HL-60/S4 treated with phorbol 12-myristate 13-acetate at 8.2 ng/mL for 4 days and 3 days (cell line): ENCODE results near the gene CDC42SE1.

ENCODE experiments used
- in situ Hi-C: fragments of 300-500 bp; cut with MboI; formaldehyde crosslinking; loops from 2 replicates; pipeline ENCODE4 v1.15.0; 2022; ENCODE audit warnings: low sequenced_read_pairs

CDC42SE1 gene

DNA sequence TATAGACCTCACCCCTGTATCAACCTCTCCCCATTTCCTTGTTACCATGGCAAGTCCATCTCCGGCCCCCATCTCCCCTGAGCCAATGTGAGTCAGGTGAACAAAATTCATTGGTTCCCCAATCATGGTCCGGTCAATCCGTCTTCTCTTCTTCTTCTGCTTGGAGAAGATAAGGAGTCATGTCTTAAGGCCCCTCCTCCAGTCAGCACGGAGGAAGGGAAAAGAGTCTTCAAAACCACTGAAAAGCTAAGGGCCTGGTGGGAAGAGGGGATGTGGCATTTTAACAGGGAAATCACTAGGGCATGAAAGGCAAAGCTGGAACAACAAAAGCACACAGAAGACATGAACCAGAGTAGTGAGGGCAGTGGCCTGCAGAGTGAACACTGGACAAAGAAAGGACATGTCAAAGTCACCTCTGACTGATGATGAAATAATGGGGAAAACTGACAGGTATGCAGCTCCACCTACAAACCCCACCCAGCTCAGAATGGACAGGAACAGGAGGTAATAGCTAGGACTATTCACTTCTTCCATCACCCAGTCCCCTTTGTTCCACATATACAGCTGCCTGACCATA lies 4.4 kb downstream of the CDC42SE1 start:
- in situ Hi-C loops, result no loop called here

DNA sequence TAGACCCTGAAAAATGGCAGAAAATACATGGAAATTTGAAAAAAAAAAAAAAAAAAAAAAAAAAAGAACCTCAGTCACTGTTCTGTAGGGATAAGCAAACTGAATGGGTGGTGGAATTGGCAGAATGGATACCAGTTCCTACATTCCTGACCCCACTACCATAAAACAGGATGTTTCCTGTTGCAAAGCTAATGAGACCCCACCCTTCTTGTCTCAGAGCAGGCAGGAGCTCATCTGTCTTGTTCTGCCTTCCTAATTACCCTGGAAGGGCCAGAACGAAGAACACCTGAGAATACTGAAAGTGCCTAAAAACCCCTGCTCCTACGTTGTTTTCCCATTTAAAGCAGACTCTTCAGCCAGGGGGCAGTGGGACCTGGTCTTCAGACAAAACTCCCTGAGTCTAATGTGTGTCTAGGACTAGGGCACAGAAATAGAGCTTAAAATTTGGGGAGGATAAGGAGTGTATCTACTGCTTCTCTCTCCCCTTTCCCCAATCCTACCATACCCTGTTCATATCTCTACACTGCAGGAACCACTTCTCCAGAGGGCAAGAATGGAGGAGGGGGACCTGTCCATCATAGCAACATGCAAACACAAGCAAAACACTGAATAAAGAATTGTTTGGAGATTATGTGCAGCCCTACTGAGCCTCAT lies 7.9 kb downstream of the CDC42SE1 start:
- in situ Hi-C loops, result no loop called here

DNA sequence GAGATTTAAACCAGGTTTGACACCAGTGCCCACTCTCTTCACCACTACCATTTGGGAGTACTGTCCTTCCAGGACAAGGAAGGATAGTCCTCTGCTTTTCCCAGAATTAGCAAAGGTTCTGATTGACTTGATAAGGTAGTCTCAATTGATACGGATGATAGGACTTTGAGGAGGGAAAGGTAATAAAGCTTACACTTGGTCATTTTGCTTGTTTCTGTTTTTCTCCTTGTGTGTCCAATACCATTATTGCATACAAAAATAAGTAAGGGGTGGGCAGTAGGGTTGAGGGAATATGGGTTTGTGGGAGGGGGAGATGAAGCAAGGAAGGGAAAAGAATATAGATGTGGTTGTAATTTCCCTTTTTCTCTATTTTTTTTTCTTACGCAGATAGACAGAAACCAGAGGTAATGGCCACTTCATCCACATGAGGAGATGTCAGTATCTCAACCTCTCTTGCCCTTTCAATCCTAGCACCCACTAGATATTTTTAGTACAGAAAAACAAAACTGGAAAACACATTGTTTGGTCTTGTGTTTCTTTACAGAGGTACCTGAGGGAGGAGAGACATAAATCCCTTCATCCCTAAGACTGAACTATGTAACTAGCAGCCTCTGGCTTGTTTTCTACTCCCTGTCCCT lies 9.3 kb downstream of the CDC42SE1 start:
- in situ Hi-C loops, result no loop called here

DNA sequence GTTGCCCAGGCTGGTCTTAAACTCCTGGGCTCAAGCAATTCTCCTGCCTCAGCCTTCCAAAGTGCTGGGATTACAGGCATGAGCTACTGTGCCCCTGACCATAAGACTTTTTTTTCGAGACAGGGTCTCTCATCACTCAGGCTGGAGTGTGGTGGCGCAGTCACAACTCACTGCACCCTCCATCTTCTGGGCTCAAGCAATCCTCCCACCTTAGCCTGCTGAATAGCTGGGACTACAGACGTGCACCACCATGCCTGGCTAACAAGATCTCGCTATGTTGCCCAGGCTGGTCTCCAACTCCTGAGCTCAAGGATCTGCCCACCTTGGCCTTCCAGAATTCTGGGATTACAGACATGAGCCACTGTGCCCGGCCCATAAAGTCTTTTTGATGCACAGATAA lies 10.0 kb downstream of the CDC42SE1 start:
- in situ Hi-C loops, result no loop called here

DNA sequence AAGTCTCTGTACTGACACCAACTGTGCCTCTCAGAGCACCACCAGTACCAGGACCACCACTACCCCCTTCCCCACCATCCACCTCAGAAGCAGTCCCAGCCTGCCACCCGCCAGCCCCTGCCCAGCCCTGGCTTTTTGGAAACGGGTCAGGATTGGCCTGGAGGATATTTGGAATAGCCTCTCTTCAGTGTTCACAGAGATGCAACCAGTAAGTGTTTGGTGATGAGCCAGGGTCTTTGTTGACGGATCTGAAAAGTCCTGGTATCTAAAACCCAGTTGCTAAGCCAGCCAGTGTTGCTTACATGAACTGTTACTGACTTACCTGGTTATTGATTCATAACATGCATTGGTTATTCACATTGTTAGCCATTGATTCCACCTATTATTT lies 10.8 kb downstream of the CDC42SE1 start:
- in situ Hi-C loops, result no loop called here

DNA sequence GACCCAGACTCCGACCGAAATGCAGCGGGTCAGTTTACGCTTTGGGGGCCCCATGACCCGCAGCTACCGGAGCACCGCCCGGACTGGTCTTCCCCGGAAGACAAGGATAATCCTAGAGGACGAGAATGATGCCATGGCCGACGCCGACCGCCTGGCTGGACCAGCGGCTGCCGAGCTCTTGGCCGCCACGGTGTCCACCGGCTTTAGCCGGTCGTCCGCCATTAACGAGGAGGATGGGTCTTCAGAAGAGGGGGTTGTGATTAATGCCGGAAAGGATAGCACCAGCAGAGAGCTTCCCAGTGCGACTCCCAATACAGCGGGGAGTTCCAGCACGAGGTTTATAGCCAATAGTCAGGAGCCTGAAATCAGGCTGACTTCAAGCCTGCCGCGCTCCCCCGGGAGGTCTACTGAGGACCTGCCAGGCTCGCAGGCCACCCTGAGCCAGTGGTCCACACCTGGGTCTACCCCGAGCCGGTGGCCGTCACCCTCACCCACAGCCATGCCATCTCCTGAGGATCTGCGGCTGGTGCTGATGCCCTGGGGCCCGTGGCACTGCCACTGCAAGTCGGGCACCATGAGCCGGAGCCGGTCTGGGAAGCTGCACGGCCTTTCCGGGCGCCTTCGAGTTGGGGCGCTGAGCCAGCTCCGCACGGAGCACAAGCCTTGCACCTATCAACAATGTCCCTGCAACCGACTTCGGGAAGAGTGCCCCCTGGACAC lies 11.3 kb downstream of the CDC42SE1 start:
- in situ Hi-C loops, result no loop called here

DNA sequence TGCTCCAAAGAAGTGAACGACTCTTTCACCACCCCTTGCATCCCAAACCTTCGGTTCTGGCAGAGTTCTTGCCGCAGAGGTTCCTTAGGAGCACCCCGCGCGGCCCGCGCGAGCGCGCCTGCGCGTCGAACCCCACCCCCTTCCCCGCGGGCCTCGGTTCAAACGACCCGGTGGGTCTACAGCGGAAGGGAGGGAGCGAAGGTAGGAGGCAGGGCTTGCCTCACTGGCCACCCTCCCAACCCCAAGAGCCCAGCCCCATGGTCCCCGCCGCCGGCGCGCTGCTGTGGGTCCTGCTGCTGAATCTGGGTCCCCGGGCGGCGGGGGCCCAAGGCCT lies 11.9 kb downstream of the CDC42SE1 start, which contains the start of gene C1orf56:
C1orf56 (plus strand) TSS at position 161 of the 334 bp plus-strand sequence; CDS start at position 258, 97 bp downstream.
- in situ Hi-C loops, result no loop called here

DNA sequence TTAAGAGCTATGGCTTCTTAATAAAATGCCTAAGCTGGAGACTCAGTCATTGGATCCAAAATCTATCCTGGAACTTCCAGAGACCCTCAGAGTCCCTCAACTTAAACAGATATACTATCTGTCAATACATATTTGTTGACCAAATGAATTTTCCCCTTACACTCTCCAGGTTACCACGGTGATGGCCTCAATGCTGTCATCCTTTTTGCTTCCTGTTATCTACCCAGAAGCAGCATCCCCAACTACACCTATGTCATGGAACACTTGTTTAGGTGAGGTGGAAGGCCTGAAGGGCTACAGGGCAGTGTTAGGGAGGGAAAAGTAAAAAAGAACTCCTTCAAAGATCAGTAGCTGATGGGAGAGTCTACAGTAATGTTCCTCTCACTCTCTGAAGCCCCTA lies 16.3 kb downstream of the CDC42SE1 start:
- in situ Hi-C loops, result no loop called here

DNA sequence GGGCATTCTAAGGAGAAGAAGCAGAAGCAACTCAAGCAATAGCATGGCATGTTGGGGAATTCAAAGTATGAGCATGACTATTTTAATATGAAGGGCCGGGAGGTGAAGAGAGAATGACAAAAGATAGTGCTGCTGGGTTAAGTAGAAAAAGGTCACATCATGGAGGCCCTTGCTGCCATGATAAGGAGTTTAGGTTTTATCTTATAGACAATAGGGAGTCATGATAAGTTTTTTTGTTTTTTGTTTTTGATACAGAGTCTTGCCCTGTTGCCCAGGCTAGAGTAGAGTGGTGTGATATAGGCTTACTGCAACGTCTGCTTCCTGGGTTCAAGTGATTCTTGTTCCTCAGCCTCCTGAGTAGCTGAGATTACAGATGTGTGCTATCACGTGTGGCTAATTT lies 19.9 kb downstream of the CDC42SE1 start:
- in situ Hi-C loops, result no loop called here

DNA sequence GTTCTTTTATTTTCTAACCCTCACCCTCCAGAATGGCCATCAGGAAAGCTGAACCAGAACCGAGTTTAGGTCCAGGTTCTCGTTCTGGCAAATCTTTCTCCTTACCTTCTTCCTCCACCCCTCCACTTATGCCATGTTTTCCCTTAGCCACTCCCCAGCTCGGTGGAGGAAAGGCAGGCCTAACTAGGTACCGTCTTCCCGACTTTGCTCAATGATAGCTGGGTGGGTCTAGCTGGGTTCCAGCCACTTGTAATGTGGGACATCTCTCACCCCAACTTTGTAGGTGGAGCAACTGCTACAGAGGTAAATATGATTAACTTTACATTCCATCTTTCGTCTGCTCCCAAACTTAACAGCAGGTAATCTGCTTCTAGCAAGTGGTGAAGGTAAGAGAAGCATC lies 22.4 kb downstream of the CDC42SE1 start:
- in situ Hi-C loops, result no loop called here

DNA sequence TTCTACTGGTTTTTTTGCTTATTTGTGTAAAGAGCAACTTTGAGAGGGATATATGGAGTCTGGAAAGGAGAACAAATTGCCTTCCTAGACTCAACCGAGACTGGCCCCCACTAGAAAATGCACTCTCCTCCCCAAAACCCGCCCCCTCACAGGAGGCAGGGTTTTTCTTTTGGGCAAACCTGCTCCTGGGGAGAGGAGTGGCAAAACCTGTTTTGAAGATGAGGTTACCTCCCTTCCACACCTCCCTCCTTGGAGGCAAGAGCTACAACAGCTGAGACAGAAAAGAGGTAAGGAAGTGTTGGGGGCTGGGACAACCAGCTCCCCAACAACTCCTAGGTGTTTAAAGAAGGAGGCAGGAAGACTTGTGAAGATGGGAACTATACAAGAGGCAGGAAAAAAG lies 23.1 kb downstream of the CDC42SE1 start, which contains the start of gene BNIPL:
BNIPL (plus strand) TSS at position 231 of the 400 bp plus-strand sequence; CDS start at position 371, 140 bp downstream.
- in situ Hi-C loops, result no loop called here

DNA sequence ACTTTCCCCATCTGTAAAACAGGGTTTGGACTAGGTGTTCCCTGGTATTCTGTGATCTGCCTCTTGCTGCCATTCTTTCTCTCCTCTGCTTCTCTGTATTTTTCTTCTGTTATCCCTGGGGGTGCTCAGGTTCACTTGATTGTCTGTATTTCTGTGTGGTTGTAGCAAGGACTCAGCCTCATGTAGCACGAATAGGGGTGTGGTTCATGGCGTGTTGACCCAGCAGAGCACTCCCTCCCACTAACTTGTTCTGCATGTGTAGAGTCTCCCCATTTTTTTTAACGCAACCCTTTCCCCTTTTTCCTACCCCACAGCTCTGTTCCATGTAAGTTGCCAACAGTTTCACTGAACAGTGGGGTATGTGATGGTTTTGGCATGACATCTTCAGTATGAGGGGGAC lies 24.3 kb downstream of the CDC42SE1 start:
- in situ Hi-C loops, result no loop called here

DNA sequence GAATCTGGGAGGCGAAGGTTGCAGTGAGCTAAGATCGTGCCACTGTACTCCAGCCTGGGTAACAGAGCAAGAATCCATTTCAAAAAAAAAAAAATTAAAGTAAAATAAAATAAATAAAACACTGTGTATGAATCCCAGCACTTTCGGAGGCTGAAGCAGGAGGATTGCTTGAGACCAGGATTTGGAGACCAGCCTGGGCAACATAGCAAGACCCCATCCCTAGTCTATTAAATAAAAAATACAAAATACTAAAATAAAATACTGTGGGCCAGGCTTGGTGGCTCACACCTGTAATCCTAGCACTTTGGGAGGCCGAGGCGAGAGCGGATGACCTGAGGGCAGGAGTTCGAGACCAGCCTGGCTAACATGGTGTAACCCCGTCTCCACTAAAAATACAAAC lies 27.3 kb downstream of the CDC42SE1 start:
- in situ Hi-C loops, result no loop called here

DNA sequence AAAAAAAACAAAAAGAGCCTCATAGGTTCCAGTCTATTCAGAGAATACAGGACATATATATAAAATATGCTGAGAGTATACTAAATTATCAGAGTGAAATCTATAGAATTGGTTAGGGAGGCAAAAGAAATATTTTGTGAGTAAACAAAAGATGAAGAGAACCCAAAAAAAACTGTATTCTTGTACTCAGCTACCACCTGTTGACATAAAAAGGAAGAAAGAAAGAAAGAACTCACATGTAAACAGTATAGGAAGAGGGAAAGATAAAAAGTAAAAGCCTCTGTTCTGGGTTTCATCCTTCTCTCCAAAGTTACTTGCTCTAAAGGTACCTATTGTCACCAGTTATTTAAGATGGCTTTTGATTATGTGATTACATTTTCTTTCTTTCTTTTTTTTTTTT lies 33.0 kb downstream of the CDC42SE1 start:
- in situ Hi-C loops, result no loop called here

DNA sequence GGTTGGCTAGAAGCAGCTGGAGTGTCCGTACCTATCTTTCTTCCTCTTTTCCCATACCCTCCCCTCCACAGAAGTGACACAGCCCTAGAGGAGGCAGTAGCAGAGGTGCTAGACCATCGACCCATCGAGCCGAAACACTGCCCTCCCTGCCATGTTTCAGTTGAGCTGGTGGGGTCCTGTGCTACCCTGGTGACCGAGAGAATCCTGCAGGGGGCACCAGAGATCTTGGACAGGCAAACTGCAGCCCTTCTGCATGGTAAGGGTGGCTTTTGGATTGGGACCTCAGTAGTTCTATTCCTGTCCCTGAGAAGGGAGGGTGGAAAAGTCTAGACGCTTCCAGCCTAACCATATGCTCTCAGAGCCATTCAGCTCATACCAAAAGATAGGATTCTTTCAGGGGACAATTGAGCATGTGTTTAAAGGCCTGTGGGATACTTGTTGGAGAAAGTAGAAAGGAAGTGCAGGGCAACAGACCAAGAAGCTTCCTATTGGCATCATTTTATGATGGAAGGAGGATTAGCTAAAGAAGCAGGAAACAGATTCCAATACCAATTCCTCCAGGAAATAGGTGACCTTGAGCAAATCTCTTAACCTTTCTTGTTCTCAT lies 34.8 kb downstream of the CDC42SE1 start:
- in situ Hi-C loops, result no loop called here

DNA sequence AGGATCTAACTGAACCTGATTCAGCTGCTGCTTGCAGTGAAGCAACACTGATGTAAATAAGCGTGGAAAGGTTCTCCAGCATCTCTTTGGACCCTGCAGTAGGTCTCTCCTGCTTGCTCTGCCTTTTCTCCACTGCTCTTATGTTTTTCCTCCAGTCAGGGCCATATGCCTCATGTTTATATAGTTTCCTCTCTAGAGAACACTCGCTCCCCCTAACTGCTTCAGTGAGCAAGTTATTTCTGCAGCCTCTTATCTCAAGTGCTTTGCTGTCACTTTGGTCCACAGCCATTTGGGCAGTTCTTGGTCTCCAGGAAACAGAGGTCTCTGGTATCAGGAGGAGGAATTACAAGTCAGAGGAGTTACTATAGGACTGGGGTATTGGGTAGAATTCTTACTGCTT lies 45.9 kb downstream of the CDC42SE1 start:
- in situ Hi-C loops, result no loop called here

DNA sequence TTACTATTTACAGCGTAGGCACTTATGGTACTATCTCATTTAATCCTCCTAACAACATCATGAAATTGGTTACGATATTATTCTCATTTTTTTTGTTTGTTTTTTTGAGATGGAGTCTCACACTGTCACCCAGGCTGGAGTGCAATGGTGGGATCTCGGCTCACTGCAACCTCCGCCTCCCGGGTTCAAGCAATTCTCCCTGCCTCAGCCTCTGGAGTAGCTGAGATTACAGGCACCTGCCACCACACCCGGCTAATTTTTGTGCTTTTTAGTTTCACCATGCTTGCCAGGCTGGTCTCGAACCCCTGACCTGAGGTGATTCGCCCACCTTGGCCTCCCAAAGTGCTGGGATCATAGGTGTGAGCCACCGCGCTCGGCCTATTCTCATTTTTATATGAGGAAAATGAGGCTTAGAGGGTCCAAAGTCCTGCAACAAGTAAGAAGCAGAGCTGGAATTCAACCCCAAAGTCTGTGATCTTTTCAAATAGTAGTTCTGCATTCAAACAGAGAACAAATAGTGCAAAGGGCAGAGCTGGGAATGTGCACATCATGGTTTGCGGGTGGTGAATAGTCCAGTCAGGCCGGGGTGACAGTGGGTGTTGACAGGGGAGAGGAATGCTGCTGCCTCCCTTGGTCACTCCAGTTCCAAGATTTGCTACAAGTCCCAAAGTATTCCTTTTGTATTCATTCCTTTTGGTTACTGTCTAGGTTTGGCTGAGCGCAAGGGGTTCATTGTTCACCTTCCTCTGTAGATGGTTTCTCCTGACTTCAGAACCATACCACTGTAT lies 46.5 kb downstream of the CDC42SE1 start:
- in situ Hi-C loops, result no loop called here

DNA sequence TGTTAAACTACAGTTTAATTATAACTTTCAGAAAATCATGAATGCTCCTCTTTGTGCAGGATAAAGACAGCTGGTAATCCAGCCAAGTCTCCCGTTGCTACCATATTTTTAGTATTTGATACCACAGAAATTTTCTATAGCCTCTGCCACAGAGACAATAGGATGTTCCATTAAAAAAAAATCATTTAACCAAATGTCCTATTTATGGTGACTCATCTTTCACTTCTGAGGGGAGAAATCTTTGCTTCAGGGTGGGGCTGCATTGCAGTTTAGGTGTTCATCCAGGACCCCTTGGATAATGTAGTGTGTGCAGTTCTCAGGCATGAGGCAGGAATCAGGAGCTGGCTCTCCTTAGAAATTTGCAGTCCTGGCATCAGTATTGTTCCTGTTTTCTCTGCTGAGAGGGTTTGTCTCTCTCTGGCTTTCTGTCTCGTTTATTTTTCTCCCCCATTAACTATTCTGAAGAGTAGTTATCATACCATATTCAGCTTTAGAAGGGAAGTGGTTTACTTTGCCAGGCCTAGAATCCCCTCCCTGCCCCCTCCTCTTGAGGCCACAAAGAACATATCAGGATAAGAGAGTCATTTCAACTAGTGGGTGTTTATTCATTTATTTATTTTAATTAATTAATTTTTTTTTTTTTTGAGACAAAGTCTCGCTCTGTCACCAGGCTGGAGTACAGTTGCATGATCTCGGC lies 48.1 kb downstream of the CDC42SE1 start:
- in situ Hi-C loops, result no loop called here

DNA sequence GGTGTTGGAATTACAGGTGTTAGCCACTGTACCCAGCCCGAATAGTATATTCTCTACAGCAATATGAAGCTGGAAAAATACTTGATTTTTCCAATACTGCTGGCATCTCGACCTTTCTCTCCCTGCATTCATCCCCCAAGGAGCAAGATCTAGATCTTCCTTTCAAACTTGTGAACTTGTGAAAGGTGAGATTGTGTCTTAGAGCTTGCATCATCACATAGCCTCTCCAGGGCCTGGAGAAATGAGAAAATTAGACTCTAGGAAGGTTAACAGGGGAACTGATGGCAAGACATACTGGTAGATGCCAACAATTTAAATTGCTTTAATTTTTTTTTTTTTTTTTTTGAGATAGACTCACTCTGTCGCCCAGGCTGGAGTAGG lies 49.1 kb downstream of the CDC42SE1 start:
- in situ Hi-C loops, result no loop called here
